IPS DF 4.7 (cell line): ENCODE measurements around the gene OCIAD1.
"Not testable (repeated sequence)": the region's sequence is repeated elsewhere in the genome, so short reads cannot be mapped to it uniquely, and the experiment has no call there.

ENCODE experiments used
- DNase-seq: peaks from one replicate; pipeline ENCODE4 v3.0.0-alpha.2; 2013; ENCODE audit warnings: low spot score; ENCODE audit errors: extremely low read depth

The OCIAD1 gene, protein sequence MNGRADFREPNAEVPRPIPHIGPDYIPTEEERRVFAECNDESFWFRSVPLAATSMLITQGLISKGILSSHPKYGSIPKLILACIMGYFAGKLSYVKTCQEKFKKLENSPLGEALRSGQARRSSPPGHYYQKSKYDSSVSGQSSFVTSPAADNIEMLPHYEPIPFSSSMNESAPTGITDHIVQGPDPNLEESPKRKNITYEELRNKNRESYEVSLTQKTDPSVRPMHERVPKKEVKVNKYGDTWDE

DNA sequence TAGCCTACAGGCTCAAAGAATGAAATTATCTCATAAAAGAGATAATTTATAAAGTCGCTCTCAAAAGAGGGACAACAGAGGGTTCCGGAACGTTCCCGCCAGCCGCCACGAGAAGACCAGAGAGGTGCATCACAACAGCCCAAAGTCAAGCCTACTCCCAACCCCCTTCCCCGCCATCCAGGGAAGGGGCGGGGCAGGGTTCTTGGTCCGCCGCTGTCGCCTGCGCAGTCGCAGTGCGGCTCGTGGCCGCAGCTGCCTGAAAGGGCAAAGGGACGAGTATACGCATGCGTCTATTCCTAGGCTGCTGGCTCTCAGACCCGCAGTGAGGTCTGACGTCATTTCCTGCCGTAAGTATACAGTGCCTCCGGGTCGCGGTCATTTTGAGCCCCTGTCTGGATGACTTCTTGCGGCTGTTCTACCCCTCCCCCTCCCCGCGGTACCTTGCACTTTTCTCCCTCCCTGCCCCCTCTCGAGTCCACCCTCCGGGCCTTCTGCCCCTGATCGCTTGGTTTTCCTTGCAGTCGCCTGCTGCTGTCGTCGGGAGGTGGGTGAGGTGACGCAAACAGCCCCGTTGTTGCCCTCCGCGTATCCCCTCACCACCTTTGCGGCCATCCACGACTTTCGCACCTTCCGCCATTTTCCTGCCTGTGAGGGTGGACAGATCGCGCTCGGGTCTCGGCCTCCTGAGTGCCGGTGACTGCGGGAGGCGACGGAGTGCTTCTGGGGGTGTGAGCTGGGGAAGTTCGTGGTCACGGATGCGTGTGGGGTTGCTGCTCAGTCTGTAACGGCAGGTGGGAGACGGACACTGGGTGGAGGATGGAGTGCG lies at the start of gene OCIAD1:
Gene OCIAD1 (plus strand): TSS at position 383 of the 826 bp plus-strand sequence. CDS start 1,537 bp downstream, outside the sequence.
- peak; percentile 98 for DNase-seq

DNA sequence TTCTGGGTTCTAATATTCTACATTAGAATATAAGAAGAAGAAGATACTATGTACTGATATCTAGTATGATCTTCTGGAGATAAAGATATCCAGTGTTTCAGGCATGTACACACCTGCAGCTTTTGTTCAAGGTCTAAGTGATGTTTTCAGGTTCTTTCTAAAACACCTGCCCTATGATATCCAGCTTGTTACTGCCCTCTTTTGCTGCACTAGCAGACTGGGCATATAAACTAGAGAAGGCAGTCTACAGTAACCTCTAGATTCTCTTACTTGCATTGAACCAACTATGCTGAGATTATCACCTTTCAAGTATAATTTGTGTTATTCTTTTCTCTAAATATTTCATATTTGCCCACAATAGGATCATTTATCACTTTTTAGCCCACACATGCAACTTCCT lies 48.9 kb upstream of the OCIAD1 start:
- no peak for DNase-seq

DNA sequence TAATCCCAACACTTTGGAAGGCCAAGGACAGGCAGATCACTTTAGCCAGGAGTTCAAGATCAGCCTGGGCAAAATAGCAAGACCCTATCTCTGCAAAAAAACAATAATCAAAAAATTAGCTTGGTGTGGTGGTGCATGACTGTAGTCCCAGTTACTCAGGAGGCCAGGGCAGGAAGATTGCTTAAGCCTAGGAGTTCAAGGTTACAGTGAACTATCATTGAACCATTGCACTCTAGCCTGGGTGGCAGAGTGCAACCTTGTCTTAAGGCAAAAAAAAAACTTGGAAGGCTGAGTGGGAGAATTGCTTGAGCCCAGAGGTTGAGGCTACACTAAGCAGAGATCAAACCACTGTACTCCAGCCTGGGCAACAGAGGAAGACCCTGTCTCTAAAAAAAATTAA lies 45.6 kb upstream of the OCIAD1 start:
- DNase-seq, result no peak

DNA sequence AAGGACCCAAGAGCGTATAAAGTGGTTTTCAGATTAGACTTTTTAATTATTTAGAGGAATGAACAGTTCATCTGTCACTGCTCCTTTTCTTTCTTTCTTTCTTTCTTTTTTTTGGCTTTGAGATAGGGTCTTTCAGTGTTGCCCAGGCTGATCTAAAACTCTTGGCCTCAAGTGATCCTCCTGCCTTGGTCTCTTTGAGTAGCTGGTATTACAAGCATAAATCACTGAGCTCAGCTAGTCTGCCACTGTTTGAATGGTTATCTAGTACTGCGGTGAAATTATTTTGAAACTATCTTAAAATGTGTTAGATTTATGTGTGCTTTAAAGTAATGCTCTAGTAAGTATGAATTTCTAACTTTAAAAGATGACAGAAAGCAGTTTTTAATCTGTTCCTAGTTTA lies 44.3 kb upstream of the OCIAD1 start:
- no peak for DNase-seq

DNA sequence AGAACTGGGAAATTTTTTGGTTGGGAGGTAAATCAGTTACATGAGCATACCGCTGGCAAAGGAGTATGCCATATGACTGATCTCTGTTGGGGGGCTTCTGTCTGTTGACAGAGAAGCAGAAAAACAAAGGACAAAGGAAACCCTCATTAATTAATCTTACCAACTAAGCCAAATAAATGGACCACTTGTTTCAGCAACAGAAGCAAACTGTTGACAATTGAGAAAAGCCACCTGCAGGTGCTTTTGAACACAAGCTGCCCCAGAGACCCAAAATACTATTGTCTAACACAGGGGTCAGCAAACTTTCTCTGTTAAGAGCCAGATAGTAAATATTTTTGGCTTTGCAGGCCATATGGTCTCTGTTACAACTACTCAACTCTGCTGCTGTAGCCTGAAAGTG lies 43.8 kb upstream of the OCIAD1 start:
- no peak for DNase-seq

DNA sequence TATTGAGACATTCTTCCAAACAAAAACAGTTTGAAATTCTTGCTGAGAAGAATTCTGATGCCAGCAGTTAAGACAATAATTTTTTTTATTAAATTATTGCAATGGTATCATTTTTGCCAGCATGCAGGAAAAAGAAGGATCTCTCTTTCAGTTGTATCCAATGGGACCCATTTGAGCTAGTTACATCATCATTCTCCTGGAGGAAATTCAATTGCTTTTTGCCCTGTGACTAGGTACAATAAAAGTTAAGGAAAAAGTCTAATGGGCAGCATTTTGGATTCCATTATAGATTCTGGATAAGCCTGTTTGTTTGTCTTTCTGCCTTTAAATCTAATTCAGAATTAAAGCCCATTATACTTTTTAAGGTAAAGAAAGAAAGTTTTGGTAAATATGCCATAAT lies 40.3 kb upstream of the OCIAD1 start:
- no peak for DNase-seq

DNA sequence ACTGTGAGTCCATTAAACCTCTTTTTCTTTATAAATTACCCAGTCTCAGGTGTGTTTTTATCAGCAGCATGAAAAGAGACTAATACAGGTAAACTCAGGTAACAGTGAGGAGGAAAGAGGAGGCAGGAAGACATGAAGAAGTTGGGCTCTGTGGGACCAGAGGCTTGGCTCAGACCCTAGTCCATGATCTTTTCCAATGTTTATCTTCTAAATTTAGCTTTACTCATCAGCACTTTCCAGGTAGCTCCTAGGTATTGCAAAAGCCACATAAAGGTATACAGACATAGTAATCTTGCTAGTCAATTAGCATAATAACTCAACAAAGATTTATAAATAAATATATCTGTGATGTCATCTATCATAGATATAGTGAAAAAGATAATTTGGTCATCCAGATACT lies 39.6 kb upstream of the OCIAD1 start:
- DNase-seq, result no peak

DNA sequence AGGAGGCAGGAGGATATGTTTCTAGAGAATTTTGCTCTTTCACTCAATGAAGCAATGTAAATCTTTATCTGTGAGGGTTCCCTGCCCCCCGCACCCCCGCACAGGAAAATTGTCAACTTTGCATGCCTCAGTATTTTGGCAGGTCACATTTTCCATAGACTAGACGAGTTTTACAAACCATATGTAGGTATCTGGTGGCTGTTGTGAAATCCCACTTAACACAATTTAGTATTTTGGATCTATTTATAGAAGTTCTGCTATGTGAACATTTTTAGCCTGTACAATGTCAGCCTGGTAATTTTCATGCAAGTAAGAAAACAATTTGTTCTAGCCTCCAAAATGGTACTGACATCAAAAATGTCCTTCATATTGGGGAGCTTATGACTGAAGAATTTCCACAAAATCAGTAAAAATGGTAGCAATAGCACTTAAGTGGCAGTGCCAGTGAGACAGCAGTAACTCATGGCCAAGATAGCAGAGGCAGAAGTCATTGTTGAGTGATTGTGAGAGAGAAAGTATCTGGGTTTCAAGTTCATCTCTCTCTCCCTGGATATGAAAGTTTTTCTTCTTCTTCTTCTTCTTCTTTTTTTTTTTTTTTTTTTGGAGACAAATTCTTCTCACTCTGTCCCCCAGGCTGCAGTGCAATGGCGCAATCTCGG lies 38.4 kb upstream of the OCIAD1 start:
- no peak for DNase-seq

DNA sequence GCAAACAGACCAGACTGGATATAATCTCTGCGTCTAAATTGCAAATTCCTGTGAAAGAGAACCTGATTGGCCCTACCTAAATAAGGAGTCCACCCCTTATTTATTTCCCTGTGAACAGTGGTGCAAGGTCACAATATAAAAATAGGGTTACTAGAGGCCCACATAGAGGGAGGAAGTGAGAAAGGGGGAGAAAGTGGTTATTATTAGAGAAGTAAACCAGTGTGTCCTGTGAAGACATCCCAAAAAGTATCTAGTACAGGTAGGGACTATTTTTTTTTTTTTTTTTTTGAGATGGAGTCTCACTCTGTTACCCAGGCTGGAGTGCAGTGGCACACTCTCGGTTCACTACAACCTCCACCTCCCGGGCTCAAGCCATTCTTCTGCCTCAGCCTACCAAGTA lies 35.8 kb upstream of the OCIAD1 start:
- no peak for DNase-seq

DNA sequence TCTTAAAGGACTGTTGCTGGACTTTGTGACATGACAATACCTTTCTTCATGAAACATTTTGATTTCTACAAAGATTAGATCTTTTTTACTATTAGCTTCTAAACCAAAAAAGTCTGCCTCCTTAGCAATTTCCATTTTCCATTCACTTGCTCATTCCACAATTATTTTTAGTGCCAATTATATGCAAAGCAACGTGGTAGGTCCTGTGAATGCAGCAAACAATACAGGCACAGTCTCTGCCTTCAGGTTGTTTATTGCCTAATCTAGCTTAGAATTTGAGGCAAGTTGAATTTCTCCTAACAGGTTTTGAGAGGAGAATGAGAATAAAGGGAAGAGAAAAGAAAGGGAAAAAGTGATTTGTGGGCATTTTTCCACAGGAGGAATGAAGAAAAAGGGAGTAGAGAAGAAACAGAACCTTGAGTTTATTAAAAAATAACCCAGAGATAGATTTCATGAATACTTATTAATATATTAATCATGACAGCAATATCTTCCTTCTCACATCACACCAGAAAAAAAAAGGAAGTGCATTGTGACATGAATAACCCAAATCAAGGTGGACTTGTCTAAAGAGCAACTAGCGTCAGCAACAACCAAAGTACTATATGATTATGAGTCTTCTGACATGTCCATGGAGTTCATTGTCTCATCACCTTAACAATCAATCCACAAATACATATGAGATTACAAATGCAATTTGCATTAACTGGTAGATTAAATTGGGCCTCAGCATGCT lies 34.5 kb upstream of the OCIAD1 start:
- no peak for DNase-seq

DNA sequence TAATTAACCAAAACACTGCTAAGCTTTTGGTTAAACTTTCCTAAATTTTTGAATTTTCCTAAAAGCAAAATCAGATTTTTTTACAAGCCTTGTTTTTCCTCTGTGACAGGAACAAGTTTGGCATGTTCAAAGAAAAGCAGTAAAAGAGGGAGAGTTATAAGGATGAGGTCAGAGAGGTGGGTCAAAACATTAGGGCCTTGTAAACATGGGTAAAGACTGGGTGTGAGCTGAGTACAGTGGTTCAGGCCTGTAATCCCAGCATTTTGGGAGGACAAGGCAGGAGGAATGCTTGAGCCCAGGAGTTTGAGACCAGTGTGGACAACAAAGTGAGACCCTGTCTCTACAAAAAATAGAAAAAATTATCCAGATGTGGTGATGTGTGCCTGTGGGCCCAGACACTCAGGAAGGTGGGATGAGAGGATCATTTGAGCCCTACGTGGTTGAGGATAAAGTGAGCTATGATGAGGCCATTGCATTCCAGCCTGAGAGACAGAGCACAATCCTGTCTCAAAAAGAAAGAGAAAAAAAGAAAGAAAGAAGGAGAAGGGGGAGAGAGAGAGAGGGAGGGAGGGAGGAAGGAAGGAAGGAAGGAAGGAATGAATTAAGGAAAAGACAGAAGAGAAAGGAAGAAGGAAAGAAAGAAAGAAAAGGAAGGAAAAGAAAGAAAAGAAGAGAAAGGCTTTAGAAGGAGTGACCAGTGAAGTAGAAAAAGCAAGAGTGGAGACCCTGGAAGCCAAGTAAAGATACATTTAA lies 33.8 kb upstream of the OCIAD1 start:
- DNase-seq, result no peak

DNA sequence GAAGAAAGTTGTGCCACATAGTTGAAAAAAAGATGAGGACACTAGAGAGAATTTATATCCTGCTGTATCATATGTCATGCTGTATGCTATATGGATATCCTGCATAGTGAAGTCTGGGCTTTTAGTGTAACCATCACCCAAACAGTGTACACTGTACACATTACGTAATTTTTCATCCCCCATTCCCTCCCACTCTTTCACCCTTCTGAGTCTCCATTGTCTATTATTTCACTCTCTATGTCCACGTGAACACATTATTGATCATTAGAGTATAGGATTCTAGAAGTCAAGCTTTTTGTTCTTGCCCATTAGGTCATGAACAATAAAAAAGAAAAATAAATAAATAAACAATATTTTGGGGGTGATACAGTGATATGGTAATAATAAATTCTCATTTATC lies 32.8 kb upstream of the OCIAD1 start:
- DNase-seq, result no peak

DNA sequence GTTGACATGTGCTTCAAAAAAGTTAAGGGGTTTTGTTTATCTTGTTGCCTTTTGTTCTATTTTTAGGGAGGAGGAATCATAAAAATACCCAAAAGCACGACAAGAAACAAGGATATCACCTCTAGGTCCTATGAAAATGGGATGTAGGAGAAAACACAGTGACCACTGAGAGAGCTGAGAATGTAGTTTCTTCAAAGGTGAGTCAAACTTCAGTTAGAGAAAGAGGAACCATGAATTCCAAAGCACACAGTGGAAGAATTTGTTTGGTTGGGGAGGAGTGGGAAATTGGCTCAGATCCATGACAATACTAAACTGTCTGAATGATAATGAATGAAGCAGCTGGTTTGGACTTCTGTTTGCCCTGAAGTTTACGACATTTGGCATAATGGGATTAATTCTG lies 31.7 kb upstream of the OCIAD1 start:
- no peak for DNase-seq

DNA sequence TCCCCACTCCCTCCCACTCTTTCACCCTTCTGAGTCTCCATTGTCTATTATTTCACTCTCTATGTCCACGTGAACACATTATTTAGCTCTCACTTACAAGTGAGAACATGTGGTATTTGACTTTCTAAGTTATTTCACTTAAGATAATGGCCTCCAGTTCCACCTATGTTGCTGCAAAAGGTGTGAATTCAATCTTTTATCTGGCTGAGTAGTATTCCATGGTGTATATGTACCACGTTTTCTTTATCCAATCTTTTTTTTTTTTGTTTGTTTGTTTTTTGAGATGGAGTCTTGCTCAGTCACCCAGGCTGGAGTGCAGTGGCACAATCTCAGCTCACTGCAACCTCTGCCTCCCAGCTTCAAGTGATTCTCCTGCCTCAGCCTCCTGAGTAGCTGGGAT lies 30.7 kb upstream of the OCIAD1 start:
- not testable (repeated sequence) for DNase-seq

DNA sequence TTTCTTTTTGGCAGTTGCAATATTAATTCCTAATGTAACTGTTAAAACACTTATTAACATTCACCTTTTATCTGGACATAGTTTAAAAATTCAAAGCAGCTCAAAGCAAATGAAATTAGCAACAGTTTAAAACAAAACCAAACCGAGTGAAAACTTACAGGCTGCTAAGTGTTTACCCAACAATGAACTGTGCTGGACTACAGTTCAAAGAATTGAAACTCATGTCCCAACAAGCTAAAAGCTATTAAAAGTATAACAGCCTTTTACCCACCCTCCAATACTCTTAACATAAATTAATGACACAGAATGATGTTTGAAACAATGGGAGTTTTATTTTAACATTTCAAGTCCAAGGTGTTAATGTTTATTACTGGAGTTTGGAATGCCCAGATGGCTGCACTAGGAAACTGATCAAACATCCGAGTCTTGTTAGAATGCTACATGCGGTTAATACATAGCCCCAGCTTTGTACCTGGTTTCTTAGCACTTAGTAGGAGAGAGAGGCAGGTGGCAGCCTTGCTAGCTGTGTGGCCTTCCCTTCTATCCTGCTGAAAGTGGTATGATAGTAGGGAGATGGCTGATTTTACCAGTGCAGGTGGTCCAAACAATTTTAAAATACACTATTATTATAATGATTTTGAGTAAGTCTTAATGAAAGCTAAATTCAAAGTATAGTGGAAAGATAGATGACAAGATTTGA lies 29.7 kb upstream of the OCIAD1 start:
- DNase-seq, result no peak

DNA sequence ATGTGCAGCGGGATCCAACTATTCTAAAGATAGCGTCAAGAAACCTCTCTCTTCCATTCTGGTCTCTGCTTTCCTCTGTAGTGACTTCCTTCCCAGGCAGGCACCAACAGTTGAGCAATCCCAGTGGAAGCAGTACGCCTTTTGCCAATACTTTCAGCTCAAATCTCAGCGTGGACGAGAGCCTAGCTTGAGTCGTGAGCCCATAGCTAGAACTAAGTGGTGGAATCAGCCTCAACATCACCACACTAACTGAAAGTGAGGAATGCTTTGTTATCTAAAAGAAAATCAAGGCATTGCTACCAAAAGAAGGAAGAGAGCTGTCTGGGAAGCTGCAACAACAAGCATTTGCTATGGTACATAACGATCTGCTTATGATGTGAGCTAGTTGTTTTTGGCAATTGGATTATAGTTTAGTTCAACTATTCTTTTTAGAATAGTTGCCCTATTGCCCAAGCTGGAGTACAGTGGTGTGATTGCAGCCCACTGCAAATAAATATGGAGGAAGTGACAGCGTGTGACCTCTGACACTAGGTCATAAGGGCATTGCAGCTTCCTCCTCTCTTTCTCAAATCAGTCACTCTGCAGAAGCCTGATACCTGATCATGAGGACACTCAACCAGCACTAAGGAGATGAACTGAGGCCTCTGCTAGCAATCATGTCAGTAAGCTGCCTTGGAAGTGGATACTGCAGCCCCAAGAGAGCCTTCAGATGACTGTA lies 26.1 kb upstream of the OCIAD1 start:
- DNase-seq, result no peak

DNA sequence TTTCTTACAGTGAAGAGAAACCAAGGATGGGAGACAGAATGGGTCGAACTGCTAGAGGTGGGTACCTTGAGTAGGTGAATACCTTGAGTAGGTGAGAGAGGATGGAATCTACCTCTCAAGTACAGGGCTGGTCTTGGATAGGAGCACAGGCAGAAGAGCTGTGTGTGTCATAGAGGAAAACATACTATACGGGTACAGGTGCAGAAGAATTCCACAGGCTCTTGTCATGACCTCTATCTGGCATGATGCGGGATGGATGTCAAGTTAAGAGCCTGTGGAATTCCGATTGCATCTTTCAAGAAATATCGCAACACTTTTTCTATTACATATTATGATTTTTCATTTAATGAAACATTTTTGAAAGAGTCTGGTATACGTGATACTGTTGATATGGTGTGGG lies 18.0 kb upstream of the OCIAD1 start:
- DNase-seq, result no peak

DNA sequence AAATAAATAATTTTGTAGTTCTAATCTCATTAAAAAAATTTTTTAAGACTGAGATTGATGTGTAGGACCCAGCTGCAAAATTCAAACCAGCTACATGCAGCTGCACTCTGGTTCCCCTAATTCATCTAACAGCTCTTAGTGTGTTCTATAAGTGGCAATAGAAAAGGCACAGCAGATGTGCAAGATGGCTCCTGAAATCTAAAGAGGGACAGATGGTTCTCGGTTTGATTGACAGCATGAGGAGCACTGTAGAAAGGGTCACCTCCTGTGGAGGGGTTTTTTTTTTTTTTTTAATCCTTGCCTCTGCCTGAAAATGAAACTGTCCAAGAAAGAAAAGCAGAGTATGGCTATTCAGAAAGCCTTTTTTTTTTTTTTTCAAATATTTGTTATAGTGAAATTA lies 16.9 kb upstream of the OCIAD1 start:
- DNase-seq, result no peak

DNA sequence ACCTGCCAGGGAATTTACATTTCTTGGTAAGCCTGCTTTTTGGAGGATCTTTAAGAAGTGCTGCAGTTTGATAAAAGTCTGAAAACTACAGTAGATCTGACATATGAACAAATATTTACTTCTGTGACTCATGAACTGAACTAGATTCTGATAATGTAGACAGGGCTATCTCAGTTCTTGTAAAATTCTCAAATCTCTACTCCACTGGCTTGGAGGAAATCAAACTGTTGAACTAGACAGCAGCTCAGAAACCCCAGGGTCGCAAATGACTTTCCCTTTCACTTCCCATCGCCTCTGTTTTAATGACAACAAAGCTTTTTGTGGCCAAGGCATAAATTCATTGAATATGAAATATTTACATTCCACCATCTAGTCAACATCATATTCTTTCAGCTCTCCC lies 15.4 kb upstream of the OCIAD1 start:
- DNase-seq, result no peak

DNA sequence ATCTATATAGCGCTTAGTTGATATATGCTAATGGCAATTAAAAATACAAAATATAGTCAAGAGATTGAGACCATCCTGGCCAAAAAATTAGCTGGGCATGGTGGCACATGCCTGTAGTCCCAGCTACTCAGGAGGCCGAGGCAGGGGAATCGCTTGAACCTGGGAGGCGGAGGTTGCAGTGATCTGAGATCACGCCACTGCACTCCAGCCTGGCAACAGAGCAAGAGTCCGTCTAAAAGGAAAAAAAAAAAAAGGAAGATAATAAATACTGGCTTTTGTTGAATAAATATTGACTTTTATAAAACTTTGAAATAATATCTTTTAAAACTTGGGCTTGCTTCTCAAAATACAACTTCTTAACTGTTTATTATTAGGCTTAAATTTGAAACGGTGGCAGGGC lies 14.6 kb upstream of the OCIAD1 start:
- not testable (repeated sequence) for DNase-seq
